GM18909 (cell line): ENCODE measurements around the gene DNAH7.

Experiments
- ATAC-seq: cut with Tn5 transposase; IDR thresholded peaks from one replicate; pipeline ENCODE4 v1.9.1; 2021; ENCODE audit warnings: mild to moderate bottlenecking; ENCODE audit not compliant: unreplicated experiment, poor library complexity

DNAH7 gene

DNA sequence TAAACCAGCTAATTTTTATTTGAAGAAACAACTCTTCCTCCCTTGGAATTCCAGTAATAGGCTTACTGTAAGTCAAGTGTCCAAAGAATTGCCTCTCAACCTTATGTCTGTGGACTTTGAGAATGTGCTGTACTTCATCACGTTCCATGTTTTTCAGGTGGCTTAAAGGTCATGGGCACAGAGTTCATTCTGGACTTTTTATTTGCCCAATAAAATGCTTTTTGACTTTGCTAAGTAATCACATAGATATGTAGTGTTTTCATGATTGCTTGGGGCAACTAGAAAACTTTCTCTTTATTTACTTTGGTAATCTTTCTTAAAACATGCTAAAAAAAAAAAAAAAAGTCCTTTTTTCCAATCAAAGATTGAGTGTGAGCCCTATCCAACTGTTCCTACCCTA is 10.4 kb upstream of the DNAH7 start:
- no peak for ATAC-seq

DNA sequence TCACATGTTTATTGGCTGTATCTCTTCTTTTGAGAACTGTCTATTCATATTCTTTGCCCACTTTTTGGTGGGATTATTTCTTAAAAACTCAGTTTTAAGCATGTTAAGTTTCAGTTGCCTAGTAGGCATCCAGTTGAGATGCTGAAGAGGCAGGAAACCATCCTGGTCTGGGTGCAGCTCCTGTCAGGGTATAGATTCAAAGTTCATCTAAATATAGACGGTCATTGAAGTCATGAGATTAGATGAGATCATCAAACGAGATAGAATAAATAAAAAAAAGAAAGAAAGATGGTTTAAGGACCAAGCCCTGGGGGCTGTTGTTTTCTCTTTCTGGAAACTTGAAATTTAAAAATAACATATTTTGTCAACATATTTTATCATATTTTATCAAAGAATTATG is 9.2 kb upstream of the DNAH7 start:
- no peak for ATAC-seq

DNA sequence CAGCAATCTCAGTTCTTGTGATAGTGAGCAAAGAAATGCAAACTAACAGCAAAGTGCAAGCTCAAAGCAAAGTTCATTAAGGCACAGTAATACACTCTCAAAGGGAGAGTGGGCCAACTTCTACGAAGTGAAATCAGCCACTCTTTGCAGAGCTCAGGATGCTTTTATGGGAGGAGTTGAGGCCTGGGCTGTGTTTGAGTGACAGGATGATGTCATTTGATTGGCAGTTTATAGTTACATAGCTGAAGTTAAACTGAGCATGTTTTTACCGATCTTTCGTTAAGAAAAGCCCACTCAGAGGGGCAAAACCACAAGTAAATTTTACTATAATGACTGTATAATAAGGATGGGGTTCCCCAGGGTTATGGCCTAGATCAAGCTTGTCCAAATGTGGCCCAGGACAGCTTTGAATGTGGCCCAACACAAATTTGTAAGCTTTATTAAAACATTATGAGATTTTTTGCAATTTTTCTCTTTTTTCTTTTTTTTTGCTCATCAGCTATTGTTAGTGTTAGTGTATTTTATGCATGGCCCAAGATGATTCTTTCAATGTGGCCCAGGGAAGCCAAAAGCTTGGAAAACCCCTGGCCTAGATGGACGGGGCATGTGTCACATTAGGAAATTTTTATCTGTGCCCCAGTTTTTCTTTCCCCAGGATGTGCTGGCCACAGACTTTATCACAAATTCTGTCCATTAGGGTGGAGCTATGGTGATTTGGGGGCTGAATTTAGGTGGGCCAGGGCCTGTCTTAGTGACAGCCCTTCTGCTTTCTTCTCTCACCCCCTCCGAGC is 8.3 kb upstream of the DNAH7 start:
- no peak for ATAC-seq

DNA sequence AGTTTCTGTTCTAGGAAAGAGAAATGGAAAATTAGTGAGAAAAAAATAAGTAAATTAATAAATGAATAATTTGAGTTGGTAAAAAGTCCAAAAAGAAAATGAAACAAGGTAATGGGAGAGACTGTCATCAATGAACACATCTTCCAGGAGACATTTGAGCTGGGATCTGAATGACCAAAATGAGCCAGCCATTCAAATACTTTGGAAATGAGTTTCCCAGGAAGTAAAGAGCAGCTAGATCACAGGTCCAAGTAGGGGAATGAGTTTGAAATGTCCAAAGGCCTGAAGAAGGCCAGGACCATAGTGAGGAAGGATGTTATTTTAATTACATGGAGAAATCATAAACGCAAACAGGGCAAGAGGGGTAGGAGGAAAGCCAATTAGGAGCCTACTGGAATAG is 6.6 kb upstream of the DNAH7 start:
- no peak for ATAC-seq

DNA sequence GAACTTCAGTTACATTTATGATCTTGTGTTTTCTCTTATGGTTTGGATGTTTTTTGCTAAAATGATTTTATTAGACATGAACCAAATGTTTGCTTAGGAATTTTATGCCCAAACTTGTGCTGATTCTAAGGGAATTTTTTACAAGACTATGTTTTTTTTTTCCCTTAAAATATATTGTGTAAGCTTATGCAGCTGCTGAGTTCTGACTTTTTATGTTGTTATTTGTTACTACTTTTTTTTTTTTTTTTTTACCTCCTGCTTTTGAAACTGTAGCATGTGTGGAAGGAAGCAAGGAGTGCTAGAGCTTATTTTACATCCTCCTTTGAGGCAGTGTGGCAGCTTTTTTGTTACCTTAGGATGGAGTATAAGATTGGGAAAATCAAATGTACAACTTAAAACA is 6.0 kb upstream of the DNAH7 start:
- no peak for ATAC-seq

DNA sequence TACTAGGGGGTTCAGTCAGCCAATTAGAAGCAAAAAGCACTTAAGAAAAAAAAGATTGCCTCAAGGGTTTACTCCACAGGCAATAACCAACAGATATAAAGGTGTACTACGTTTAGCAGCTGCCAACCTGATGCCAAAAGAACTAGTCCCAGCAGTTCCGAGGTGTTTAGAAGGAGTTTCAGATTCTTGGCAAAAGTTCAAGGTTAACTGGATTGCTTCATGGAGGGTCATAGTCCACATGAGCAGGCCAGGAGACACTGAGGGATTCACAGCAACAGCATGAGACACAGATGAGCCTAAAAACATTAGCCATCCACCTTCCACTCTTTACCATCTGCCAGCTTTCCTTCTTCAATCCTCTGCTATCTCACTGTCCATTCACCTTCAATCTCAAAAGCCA is 4.9 kb upstream of the DNAH7 start:
- no peak for ATAC-seq

DNA sequence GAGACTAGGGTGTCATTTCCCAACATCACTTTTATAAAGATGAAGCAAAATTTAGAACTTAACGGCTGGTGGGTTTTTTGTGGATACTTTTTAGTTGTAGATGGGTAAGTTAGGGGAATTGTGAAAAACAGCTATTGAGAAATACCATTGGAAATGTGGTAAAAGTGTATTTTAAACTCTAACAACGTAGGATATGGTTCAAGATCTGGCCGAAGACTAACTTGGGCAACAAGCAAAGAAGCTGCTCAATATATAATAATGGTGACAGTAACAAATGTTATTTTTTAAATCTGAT is 1.6 kb downstream of the DNAH7 start:
- ATAC-seq, result no peak

DNA sequence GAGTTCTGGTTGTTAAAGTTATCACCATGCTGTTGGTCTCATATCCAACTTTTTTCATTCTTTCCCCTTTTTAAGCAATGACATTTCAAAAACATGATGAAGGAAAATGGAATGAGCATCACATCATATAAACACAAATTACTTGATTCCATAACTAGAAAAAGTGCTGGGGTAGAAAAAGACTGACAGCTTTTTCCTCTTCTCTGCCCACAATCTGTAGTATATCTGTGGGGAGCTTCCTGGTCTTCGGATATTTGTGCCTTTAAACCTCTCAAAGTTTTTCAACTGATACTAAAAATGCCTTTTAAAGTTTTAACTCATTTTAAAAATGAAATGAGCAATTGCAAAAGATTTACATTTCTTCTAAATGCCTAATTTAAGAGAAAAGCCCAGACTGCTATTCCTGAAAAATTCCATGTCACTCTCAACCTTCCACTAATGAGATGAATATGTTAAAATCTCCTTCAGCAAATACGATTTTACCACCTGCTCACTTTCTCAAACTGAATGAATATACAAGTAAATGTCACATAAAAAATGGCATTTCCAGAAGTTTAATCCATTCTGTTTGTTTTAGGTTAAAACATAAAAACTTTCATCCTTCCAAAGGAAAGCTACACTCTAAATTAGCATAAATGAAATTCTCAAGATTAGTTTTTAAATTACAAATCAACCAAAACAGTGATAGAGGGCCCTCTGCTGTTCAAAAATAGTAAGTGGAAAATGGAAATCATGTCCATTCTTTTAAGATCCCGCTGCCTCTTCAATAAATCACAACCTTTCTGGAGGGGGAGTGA is 2.1 kb downstream of the DNAH7 start:
- no peak for ATAC-seq

DNA sequence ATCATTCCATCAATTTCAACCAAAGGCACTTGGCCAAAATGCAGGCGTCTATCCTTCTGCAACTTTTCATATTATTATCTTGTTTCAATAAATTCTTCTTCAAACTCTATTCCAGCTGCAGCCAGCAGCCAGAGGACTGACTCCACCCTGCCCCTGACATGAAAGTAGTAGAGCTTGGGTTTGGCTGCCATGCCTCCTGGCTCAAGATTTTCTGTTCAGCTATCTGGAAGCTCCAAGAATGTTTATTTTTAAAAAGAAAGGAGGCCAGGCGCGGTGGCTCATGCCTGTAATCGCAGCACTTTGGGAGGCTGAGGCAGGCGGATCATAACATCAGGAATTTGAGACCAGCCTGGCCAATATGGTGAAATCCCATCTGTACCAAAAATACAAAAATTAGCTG is 4.9 kb downstream of the DNAH7 start:
- no peak for ATAC-seq

DNA sequence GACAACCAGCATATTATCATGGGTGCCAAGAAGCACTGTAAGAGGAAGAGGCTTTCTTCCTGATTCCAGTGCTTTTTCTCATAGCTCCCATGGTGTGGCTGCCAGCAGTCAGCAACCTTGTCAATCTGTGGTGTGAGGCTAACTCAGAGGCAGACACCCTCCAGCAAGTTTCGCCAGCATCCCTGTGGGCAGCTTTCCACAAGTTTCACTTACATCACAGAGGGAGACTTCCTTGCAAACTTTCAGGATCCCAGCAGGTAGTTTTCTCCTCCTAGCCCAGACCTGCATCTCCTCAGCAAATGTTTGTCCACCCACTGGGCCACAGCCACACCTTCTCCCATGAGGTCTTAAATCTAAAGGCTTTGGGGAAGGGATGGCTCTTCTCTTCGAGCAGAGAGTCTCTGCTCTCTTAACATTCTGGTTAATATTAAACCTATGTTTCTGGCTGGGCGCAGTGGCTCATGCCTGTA is 9.1 kb downstream of the DNAH7 start:
- no peak for ATAC-seq

DNA sequence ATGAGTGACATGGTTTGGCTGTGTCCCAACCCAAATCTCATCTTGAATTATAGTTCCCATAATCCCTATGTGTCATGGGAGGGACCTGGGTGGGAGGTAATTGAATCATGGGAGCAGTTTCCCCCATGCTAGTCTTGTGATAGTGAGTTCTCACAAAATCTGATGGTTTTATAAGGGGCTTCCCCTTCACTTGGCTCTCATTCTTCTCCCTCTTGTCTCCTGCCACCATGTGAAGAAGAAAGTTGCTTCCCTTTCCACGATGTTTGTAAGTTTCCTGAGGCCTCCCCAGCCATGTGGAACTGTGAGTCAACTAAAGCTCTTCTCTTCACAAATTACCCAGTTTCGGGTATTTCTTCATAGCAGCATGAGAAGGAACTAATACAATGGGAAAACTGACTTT is 14.0 kb downstream of the DNAH7 start:
- ATAC-seq, result no peak

DNA sequence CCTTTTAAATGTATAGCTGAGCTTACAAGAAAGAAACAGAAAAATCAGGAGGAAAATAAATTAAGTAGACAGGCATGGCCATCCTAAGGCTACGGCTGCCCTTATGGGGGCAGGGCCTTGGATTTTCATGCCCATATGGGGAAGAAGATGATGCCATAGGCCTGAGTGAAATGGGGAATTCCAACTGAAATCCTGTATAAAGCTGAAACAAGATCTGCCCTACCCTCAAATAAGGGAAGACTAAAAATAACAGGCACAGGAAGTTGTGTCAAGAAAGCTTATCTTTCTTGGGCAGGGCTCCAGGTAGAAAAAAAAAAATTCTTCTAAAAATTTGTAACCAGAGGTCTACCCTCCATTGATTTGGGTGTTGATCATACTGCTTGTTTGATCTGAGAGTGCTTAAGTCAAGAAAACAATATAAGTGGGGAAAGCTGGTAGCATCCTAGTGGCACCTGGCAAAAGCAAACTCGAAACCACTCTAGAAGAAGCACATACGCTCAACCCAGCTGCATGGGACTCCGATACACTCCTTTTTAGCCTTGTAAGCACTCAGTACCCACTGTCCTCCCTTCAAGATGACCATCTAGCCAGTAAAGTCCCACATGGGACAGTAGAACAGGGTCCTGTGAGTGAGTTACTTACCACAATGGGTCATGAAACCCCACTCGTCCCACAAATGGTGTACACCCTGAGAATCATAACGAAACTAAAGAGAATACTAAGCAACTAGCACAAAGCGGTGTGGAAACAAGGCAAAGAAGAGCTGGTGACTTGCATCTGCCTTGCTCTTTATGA is 22.3 kb downstream of the DNAH7 start:
- ATAC-seq, result no peak

DNA sequence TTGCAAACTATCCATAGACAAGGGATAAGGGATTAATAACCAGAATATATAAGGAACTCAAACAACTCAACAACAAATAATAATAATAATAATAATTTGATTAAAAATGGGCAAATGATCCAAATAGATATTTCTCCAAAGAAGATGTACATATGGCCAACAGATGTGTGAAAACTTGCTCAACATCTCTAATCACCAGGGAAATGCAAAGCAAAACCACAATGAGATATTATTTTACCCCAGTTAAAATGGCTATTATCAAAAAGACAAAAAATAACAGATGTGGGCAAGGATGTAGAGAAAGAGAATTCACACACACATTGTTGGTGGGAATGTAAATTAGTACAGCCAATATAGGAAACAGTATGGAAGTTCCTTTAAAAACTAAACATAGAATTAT is 26.9 kb downstream of the DNAH7 start:
- no peak for ATAC-seq

DNA sequence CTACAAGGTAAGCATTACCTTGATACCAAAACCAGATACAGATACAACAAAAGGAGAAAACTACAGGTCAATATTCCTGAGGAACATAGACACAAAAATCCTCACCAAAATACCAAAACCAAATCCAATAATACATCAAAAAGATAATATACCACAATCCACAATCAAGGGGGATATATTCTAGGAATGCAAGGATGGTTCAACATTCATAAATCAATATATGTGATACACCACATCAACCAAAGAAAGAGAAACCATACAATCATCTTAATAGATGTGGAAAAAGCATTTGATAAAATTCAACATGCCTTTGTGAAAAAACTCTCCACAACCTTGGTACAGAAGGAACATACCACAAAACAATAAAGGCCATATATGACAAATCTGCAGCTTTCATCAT is 28.4 kb downstream of the DNAH7 start:
- ATAC-seq, result no peak

DNA sequence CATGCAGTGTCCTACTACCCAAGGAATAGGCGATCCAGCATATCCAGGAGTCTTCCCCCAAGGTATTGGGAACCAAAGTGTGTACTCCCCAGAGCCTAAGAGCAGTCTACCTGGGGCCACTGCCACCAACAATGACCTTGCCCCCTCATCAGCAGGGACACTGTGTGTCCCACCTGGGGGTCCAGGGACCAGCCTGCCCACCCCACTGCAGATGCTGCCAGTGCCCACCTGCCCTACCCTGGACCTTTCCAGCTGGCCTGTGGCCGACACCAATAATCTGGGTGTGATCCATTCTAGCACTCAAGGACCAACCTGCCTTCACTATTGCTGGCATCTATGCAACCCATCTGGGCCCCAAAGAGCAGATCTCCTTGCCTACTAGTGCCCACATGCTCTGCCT is 32.2 kb downstream of the DNAH7 start:
- ATAC-seq, result no peak

DNA sequence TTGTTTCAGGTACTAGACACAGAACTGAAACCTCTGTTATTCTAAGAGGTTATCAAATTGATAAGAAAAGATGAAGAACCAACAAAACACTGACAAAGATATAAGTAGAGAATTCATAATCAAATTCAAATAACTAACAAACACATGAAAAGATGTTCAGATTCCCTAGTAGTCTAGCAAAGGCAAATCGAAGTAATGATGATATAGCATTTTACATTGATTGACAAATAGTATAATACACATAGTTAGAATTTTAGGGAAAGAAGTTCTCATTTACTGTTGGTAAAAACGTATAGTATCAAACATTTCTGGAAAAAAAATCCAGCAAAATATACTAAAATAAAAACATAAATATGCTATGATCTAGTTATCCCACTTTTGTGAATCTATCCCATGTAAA is 50.6 kb downstream of the DNAH7 start:
- no peak for ATAC-seq

DNA sequence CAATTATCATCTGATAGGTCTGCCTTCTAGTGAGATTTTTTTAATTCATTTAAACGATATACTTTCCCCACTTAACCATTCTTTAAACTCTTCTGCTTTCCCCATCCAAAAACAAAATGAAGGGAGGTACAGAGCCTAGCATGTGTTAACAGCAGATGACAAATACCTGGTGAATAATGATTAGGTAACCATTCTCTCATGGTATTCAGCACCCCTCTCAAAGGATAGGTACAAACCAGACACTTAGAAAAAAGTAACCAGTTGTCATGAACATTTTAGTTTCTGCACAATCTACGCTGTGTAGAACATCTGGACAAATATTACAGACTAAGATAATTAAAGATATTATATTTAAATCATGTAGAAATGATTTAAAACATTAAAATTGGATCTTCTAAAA is 56.3 kb downstream of the DNAH7 start:
- ATAC-seq, result no peak

DNA sequence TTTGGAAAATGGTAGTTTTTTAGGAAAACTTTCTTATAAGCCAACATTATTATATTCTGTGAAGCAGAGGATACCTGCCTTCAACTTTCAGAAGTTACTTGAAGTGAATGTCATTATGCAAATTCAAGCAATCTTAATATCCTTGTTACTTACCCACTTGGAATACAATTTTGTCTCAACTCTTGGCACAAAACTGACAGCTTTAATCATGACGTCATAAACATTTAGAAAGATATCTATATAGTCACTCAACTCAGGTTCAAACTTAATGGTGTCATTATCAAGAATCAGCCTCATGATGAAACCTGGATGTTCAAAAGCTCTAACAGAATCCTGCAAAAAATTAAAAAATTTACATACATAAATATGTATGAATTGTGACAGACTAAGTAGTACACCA is 68.1 kb downstream of the DNAH7 start:
- no peak for ATAC-seq

DNA sequence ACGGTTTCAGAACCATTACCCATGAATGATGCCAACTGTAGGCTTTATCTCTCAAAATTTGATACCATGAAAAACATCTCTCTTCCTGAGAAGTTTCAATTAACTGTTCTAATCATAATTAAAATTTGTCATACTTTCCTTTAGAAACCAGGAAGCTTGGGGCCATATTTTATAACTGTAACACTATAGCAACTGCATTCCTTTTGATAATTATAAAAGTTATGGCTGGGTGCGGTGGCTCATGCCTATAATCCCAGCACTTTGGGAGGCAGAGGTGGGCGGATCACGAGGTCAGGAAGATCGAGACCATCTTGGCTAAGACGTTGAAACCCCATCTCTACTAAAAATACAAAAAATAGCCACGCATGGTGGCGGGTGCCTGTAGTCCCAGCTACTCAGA is 70.6 kb downstream of the DNAH7 start:
- ATAC-seq, result no peak

DNA sequence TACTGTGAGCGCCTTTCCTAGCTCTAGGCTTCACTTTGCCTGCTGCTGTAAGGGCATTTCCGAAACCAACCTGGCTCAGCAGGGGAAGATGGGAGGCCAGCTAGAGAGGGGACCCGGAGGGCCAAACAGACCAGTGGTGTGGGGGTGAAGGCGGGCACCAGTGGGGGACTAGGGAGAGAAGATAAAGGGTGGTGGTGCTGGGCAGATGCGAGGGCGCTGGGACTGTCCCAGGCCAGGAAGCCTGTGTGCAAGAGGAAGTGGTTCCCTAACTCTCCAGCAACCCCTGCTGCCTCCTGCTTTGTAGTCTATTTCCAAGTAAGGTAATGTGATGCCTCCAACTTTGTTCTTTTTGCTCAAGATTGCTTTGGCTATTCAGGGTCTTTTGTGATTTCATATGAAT is 73.1 kb downstream of the DNAH7 start:
- no peak for ATAC-seq

DNA sequence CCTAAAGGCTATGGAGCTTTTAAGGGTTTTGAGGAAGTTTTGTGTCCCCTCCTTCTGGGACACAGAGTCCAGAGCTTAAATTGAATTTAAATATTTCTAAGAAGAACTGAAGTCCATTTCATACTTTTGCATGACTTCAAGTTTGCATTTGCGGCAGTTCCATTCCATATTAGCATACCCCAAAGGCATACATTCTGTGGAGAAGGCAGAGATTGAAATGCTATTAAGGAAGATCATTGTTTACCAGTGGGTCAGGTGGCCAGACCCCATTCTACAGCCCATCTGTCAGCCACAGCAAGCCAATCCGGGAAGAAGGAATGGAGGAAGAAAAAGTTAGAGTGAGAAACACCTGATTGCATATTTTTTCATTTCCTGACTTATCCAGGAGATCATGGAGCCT is 75.0 kb downstream of the DNAH7 start:
- no peak for ATAC-seq
